ENCODE results near the gene BTBD2. TPM values are rescaled to one million over a fixed set of nuclear protein-coding genes. Genes with fewer than 3 reads are reported as not detected.

BTBD2 gene
- total RNA-seq, 4 donors from 2014 or later: 57.8 to 114 (median 76.0) TPM

DNA sequence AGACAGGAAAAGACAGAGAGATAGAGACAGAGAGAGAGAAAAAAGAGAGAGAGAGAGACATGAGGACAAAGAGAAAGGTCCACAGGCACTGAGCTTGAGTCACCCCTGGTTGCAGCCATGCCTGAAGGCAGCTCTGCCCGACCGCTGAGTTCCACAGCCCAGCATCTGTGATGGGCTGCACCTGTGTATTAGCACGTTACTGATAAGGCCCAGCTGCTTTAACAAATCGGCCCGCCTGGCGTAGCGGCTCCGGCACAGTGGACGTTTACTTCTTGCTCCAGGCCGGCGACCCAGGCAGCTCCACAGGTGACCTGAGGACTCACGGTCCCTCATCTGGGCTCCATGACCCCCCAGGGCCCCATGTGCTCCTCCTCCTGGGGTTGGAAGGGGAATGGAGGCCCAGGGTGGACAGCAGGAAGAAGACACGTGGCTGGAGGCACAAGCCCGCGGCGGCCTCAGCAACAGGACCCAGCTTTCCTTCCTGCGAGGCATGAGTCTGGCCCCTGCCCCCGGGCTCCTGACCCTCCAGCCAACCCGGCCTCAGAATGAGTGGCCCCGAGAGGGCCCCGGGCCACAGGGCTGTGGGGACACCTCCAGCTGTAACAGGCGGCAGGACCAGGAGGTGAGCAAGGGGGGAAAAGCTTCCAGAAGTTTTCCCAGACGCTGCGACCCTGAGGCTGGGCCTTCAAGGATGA is 78.5 kb downstream of the BTBD2 start:
- DNase-seq: no peak
- Histone ChIP-seq H3K36me3 (no peaks in the 10 kb centered on the region), H3K27ac (no peak overlapping the region), H3K27me3 (no peaks in the 10 kb centered on the region), H3K9me3 (no peaks in the 10 kb centered on the region), H3K4me3 (no peak overlapping the region), H3K4me1 (peaks cover 0 to 15% (median 4%) of the 10 kb centered on the region in 4 donors)
- no peak for TF ChIP-seq POLR2A (IDR thresholded peaks at IDR 0.05)
- TF ChIP-seq, protein P1, sequence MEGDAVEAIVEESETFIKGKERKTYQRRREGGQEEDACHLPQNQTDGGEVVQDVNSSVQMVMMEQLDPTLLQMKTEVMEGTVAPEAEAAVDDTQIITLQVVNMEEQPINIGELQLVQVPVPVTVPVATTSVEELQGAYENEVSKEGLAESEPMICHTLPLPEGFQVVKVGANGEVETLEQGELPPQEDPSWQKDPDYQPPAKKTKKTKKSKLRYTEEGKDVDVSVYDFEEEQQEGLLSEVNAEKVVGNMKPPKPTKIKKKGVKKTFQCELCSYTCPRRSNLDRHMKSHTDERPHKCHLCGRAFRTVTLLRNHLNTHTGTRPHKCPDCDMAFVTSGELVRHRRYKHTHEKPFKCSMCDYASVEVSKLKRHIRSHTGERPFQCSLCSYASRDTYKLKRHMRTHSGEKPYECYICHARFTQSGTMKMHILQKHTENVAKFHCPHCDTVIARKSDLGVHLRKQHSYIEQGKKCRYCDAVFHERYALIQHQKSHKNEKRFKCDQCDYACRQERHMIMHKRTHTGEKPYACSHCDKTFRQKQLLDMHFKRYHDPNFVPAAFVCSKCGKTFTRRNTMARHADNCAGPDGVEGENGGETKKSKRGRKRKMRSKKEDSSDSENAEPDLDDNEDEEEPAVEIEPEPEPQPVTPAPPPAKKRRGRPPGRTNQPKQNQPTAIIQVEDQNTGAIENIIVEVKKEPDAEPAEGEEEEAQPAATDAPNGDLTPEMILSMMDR (IDR thresholded peaks at IDR 0.05): no peak

- no peaks in the 10 kb centered on the region for H3K9me3 ChIP-seq
- no peak for DNase-seq
- H3K36me3 ChIP-seq: no peaks in the 10 kb centered on the region
- no peak for TF ChIP-seq POLR2A (IDR thresholded peaks at IDR 0.05)
- TF ChIP-seq, protein P1 (IDR thresholded peaks at IDR 0.05): no peak
- no peak overlapping the region for H3K4me3 ChIP-seq
- no peaks in the 10 kb centered on the region for H3K27me3 ChIP-seq
- H3K4me1 ChIP-seq: peaks cover 0 to 15% (median 4%) of the 10 kb centered on the region in 4 donors
- H3K27ac ChIP-seq: no peak overlapping the region
Observed at GRCh38 chr19:1936430-1936829, 79.1 kb downstream of the BTBD2 start.

DNA sequence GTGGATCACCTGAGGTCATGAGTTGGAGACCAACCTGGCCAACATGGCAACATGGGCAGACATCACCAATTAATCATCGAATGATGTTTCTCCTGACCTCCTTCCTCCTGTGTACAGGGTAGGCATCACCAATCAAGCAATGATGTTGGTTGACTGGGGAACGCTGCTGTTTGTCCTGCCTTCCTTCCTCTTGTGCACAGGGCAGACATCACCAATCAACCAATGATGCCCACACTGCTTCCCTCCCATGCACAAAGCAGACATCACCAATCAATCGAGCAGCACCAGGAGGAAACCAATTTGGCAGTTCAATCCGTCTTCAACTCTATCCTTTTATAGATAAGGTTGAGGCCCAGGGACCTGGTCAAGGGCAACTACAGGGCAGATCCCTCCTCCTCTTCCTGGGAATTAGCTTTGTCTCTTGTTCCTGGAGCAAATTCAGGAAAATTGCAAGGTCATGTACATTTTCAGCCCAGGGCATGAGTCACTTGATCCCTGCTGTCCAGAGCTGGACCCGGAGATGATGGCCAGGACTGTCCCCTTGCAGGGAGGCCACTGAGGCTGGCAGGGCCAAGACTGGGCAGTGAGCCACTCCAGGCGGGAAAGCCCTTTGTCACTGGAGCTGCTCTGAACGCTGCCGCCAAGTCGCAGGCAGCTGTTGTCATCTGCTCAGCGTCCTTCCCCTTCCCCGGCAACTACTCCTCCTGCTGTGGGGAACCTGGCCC is 79.9 kb downstream of the BTBD2 start:
- no peaks in the 10 kb centered on the region for H3K9me3 ChIP-seq

More for the DNA sequence above, 79.9 kb downstream of the BTBD2 start:
- Histone ChIP-seq H3K27ac (no peak overlapping the region), H3K27me3 (no peaks in the 10 kb centered on the region), H3K4me1 (peaks cover 0 to 15% (median 4%) of the 10 kb centered on the region in 4 donors), H3K36me3 (no peaks in the 10 kb centered on the region), H3K4me3 (no peak overlapping the region)
- no peak for TF ChIP-seq POLR2A (IDR thresholded peaks at IDR 0.05)
- TF ChIP-seq, protein P1 (IDR thresholded peaks at IDR 0.05): no peak
- DNase-seq: no peak

Small RNAs within 50 kb of the gene (small RNA-seq; reads per million reads assigned to genes)
- 0 reads per million in 2 donors for gene AC007136.1

Other genes starting within 250 kb of the BTBD2 start
- gene ATP8B3, start 203.4 kb downstream of the BTBD2 start, total RNA-seq: 1 to 10 TPM in 1 of 4 donors, under 1 TPM in 2, not detected in 1; 0.35 to 4.5 (median 0.94) TPM
- gene REXO1, start 167.2 kb downstream of the BTBD2 start, total RNA-seq: 100 to 1,000 TPM in 1 of 4 donors, 10 to 100 TPM in 3; 47.0 to 101 (median 57.2) TPM
- gene KLF16, start 152.1 kb downstream of the BTBD2 start, total RNA-seq: 10 to 100 TPM; 10.3 to 18.2 (median 14.8) TPM
- gene ABHD17A, start 130.2 kb downstream of the BTBD2 start, total RNA-seq: 10 to 100 TPM; 52.0 to 95.9 (median 68.4) TPM
- 10 to 100 TPM; 18.2 to 33.3 (median 23.8) TPM for gene ADAT3, start 110.3 kb downstream of the BTBD2 start, total RNA-seq
- gene SCAMP4, start 110.3 kb downstream of the BTBD2 start, total RNA-seq: 10 to 100 TPM; 45.4 to 62.6 (median 57.0) TPM
- gene CSNK1G2, start 74.5 kb downstream of the BTBD2 start, total RNA-seq: 100 to 1,000 TPM in 2 of 4 donors, 10 to 100 TPM in 2; 54.5 to 250 (median 103) TPM
- gene MKNK2, start 35.5 kb upstream of the BTBD2 start, total RNA-seq: 100 to 1,000 TPM; 119 to 253 (median 192) TPM
- 10 to 100 TPM; 32.6 to 55.3 (median 35.1) TPM for gene MOB3A, start 80.6 kb upstream of the BTBD2 start, total RNA-seq
- 1 to 10 TPM; 1.3 to 9.9 (median 3.8) TPM for gene IZUMO4, start 81.2 kb upstream of the BTBD2 start, total RNA-seq
- gene AP3D1, start 135.9 kb upstream of the BTBD2 start, total RNA-seq: 100 to 1,000 TPM; 104 to 136 (median 122) TPM
- gene DOT1L, start 148.2 kb upstream of the BTBD2 start, total RNA-seq: 100 to 1,000 TPM in 1 of 4 donors, 10 to 100 TPM in 3; 67.8 to 167 (median 74.0) TPM
- gene PLEKHJ1, start 220.6 kb upstream of the BTBD2 start, total RNA-seq: 100 to 1,000 TPM; 156 to 298 (median 227) TPM
- gene SF3A2, start 221.1 kb upstream of the BTBD2 start, total RNA-seq: 100 to 1,000 TPM in 1 of 4 donors, 10 to 100 TPM in 3; 38.7 to 133 (median 72.3) TPM
- 1 to 10 TPM in 2 of 4 donors, under 1 TPM in 1, not detected in 1; 0.95 to 4.7 (median 1.6) TPM for gene AMH, start 233.6 kb upstream of the BTBD2 start, total RNA-seq
- not detected for gene JSRP1, start 240.7 kb upstream of the BTBD2 start, total RNA-seq

All from Peyer's patch (tissue), 4 donors.